HG03280 (cell line): ENCODE measurements around the gene OSR1.
"Not testable (repeated sequence)": the region's sequence is repeated elsewhere in the genome, so short reads cannot be mapped to it uniquely, and the experiment has no call there.

Experiments
- ATAC-seq: cut with Tn5 transposase; IDR thresholded peaks from one replicate; pipeline ENCODE4 v1.9.1; 2021; ENCODE audit warnings: mild to moderate bottlenecking, moderate library complexity; ENCODE audit not compliant: unreplicated experiment

OSR1 gene

DNA sequence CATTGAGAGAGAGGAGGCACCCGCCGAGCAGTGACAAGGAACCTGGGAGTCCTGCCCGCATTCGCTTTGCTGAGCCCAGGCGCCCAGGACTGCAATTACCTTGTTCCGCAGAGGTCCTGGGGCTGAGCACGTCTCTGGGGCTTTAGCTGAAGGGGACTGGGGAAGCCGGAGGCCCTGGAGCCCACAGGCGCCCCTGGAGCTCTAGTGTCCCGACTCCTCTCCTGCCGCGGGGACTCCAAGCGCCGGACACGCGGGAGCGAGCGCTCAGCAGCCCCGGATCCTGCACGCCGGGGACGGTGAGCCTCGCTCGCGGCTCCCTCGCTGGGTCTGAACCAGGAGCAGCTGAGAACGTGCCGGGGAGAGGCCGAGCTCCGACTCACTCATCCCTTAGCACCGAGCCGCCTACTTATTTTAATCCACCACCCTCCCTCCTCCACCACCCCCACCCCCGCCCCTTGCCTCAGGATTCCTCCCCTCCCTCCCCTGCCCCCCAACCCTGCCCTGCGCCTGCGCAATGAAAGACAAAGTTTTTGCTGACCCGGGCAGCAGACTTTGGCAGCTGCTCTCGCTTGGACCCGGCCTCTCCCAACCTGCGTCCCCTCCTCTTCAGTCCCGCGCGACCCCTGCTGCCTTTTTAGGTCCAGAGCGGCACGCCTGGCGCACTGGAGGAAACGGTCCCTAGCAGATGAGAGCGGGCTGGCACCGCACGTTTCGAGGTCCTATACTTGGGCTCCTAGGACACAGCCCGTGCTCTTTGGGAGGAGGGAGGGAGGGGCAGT is at the start of gene OSR1:
TSS of gene OSR1 (minus strand) at position 382 of the 779 bp plus-strand sequence. CDS start 4,818 bp downstream, outside the sequence.
- ATAC-seq, result no peak

DNA sequence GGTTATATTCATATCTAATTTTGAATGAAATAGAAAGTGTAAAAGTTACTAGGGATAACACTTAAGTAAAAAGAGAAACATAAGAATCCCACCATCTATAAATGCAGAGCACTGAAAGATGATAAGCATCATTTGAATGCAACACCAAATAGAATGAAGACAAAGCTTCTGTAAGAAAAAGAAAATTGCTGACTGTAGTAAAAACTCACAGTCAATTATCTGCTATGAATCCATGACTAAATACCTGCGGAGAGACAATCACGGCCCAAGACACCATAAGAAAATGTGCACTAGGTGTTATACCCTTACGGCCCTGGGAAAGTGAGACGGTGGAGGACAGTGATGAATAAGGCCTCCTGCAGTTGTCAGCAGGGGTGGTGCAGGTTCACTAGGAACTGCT is 45.4 kb upstream of the OSR1 start:
- ATAC-seq, result no peak

DNA sequence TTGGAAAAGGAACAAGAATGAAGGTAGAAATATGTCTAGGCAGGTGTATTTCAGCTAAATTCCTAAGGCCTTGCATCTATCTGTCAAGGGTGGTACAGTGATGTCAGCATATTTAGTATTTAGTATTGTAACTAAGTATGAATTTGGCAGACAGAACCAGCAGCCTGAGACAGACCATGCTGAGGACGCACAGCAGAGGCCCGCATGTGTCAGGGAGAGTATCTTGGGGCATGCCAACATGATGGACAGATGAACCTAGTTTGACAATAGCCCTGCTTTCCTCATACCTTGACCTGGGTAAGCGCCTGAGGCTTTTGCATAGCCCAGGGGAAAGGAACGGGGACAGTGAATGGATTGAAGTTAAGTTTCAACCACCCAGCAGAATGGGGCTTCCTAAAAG is 33.8 kb upstream of the OSR1 start:
- no peak for ATAC-seq

- ATAC-seq, result not testable (repeated sequence)
These were observed 31.0 kb upstream of the OSR1 start for GRCh38 chr2:19389469-19389868.

DNA sequence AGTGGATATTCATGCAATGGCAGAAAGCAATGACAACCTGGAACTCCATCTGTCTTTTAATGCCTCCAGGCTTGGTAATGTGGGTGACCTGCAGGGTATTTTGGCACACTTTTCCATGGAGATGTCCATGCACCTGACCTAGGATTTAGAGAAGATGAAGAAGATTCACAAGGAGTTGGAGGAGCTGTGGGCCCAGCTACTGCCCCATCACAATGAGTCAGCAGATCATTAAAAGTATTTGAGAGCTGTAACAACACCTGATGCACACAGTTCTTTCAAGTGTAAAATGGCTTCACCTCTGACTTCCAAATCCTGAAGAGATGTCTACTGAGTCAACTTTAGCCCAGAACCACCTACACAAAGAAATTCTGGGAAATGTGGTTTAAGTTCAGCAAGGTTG is 22.1 kb upstream of the OSR1 start:
- no peak for ATAC-seq

GRCh38 chr2:19378939-19379338 is 20.5 kb upstream of the OSR1 start:
- ATAC-seq, result no peak

GRCh38 chr2:19377717-19378116 is 19.3 kb upstream of the OSR1 start:
- no peak for ATAC-seq

DNA sequence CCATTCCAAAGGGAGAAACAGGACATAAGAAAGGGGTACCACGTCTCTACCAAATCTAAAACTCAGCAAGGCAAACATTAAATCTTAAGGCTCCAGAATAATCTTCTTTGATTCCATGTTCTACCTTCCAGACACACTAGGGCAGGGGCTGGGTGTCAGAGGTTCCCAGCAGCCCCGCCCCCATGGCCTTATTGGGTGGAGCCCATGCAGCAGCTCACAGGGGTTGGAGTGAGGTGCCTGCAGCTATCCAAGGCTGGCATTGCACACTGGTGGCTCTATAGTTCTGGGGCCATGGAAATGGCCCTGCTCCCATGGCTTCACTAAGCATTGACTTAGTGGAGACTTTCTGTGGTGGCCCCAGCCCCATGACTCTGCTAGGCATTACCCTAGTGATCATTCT is 14.9 kb upstream of the OSR1 start:
- no peak for ATAC-seq

DNA sequence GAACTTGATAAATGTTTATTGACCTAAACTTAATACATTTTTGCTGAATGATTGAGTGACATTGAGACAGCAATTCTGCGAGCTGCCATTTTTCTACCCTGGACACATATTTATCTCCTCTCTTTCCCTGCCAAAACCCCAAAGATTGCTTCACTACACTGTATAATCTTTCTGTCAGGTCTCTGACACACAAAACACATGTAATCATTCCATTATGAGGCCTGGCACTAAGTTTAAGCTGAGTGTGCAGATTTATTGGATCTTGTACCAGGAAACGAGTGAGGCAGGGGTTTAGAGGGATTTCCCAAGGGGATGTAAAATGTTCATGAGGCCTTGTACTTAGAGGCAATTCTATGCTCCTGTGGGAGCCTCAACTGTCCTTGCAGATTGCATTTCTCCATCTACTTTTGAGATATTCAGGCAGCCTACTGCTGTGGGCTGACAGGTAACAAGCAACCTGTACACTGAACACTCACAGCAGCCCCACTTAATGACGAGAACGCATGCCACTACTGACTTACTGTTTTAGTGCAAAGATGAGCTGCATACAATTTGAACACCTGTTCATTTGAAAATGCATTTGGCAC is 13.7 kb upstream of the OSR1 start:
- ATAC-seq, result no peak

DNA sequence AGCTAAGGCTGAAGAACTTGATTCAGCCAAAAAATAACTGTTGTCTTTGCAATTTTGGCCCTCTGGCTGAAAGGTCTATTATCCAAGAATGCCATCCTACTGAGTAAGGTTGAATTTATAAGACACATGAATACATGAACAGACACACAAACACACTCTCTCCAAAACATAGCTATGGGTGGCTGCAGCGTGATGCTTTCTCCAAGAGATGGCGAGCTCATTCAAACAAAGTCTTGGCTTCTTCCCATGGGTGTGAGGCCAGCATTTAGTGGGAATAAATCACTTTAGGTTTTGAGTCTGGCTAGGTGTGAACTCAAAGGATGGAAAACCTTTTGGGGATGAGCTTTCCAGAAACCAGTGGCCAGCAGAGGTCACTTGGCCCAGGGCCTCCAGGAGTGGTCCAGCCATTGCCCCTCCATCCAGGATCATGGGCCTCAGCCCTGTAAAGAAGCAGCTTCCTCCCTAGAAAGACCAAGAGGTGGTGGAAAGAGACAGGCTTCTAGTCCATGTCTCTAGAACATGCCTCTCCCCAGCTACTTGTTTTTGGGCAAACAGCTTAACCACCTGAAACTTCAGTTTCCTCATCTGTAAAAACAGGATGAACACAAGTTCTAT is 11.0 kb upstream of the OSR1 start:
- no peak for ATAC-seq

- ATAC-seq, result no peak
These were observed 10.3 kb upstream of the OSR1 start for GRCh38 chr2:19368760-19369159.

DNA sequence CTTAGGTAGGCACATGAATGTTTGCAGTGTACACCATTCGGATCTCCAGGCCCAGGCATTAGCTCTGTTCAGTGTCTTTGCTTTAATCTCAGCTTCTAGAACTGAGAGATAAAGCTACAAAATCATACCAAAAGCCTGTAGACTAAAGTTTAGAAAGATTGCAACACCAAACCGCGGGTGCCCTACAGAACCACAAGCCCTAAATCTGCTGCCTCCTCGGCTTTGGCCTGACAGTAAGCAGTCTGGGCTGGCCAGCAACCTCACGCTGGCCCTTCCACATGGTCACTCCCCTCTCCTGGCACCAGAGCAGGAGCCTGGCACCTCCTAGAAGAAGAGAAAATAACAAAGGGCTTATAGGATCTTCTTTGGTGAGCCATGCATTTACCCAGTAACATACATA is 8.9 kb upstream of the OSR1 start:
- no peak for ATAC-seq

DNA sequence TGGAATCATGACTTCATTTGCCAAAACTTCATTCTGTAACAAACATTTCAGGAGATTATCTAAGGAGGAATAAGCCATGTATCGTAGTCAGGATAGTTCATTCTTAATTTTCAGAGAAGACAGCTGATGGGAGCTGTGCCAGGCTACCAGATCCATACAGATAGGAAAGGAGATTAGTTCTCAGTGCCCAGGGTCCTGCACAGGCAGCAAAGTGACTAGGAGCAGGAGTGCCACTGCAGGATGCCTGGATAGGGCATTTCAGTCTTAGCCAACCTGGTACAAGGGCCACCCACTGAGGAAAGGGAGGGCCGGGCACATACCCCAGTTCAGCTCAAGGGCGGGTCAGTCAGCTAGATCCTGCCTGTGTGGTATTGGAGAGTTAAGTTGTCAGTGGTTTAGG is 6.7 kb upstream of the OSR1 start:
- no peak for ATAC-seq

GRCh38 chr2:19364014-19364413 is 5.6 kb upstream of the OSR1 start:
- no peak for ATAC-seq

- ATAC-seq, result no peak
These were observed 5.0 kb upstream of the OSR1 start for GRCh38 chr2:19363474-19363778.

DNA sequence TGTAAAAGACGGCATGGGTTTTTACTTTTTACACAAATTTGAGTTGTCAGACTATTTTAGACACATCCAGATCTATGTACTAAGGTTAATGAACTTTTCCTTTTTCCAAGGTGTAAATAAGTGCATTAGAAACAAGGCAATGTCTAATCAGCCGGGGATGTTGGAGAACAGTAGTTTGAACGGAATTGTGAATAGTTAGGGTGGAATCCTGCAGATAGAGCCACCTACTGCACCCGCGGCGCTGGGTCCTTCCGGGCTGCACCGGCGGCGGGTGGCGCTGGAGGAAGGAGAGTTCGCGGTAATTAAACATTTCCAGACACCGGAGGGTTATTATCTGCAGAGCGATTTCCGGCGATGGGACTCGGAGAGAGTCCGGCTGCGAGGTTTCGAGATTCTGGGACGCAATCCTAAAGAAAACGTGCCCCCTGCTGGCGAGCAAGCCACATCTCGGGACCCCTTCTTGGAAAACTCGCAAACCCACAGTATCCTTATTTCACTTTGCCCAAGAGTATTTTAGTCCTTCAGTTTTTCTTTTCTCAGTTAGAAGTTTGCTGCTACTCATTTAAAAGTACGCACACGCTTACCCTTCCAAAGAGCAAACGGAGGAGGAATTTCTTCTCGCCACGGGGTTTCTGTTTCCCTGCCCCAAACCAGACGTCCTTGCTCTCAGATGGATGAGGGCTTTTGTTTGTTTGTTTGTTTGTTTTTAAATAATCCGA is 4.5 kb upstream of the OSR1 start:
- no peak for ATAC-seq

DNA sequence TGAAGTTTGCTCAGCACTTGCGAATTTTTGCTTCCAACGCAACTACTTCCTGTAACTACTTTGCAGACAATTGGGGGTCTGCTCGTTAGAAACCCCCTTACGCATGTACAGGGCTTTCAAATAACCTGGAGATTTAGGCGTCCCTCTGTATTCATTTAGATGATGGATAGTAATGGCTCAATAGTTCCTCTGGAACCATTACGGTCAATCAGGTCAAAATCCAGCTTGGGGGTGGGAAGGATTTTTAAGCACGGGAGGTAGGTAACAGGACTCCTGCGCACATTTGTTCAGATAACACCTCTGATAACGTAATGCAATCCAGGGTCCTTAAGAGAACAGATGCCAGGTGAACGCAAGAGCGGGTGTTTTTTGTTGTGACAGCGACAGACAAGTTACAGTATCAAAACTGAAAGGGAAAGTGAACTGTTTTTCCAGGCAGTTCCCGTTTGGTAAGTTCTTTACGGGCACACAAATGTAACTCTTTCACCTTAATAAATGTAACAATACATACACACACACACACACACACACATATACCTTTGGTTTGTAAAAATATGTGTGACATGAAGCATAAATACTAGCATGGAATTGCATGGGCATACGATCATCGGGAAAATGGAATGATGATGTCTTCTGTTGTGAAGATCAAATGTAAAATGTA is 3.8 kb upstream of the OSR1 start:
- no peak for ATAC-seq

DNA sequence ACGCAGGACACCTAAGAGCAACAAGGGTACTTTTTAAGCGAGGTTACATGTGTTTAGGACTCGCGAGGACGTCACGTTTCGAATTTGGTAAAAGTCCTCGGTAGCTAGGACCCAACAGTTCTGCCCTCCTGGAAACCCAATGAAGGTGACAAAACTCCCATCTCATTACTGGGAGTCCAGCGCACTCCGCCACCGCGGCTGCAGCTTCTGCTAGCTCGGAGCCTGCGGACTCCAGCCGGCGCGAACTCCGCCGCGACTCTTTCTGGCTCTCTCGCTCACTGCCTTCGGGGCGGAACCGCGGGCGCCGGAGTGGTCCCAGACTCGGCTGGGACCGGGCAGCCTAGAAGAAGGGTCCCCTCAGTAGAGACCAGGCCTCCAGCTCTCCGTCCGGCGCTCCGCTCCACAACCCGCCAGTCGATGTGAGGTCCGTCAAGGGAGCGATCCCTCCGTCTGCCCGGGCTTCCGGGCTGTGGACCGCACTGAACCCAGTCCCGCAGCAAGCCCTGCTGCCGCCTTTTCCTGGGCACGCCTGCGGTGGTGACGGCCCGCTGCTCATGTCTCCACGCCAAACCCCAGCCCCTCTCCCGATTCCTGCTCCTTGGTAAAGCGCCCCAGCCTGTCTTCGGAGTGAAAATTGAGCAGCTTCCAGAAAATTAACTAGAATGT is 3.0 kb upstream of the OSR1 start:
- no peak for ATAC-seq

DNA sequence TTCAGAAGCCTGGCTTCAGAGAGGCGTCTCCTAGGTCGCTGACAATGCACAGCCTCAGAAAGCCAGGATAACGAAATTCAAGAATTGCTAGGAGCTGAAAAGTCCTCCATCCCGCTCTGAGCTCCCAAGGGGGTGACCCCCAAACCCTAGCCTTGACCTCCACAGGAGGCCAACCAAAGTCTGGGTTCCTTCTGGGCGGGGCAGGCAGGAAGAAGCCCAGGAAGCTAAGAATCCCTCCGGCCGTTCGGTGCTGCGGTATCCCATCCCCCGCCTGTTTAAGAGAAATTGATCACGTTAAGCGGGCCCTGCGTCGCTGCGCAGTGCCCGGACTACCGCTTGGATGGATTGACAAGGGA is 2.5 kb upstream of the OSR1 start:
- no peak for ATAC-seq

DNA sequence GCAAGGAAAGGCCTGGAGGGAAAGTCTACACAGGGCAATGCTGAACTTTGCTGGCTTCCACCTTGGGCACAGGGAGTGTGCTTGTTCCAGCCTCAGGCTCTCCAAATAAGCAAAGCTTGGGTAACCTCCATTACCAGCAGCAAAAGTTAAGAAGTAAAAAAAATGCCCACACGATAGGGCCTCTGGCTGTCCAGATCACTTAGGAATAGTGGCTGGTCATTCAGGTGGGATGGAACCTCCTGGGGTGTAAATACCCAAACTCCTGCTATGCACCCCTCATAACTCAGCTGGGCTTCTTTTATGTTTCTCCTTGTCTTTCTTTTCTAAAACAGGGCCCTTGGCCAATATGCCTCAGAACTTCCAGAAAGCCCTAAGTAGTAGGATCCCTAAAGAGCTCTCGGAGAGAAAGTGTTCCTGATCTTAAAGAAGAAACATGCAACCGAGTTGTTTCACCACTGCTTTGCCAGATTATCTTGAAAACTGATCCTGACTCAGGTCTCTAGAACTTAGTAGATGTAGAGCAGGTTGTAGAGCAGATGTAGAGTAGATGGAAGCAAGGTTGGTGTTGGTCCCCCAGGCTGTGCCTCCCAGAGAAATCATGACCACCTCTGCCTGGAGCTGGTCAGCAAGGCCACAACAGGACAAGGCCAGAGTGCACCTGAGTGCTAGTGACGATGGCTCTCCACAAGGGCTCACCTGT is 2.0 kb upstream of the OSR1 start:
- ATAC-seq, result no peak
